ENCODE data around the gene AVEN.

- no peak for TF ChIP-seq CTCF (IDR thresholded peaks at IDR 0.05)
- TF ChIP-seq POLR2A (IDR thresholded peaks at IDR 0.05): peak in 1 of 2 donors; percentile 69
Measured at GRCh38 chr15:34038023-34038870, 757 bp downstream of the AVEN start.

Measured in thyroid gland (tissue), 4 donors.